Neuronal stem cell (in vitro differentiated cells): ENCODE results near the gene HLA-DOB.

Source experiments
- DNase-seq: peaks from one replicate; pipeline ENCODE4 v3.0.0-alpha.2; 2013; ENCODE audit warnings: low spot score
- H2AFZ ChIP-seq: one replicate; pipeline ENCODE4 v1.6.1; 2013; ENCODE audit warnings: mild to moderate bottlenecking, low read length, inconsistent platforms
- H2AK5ac ChIP-seq: 2 replicates; pipeline ENCODE4 v1.6.1; 2013; ENCODE audit warnings: low read depth, mild to moderate bottlenecking, inconsistent platforms, low read length, moderate library complexity, mixed read lengths
- H2BK120ac ChIP-seq: 2 replicates; pipeline ENCODE4 v1.6.1; 2013; ENCODE audit warnings: low read depth, mild to moderate bottlenecking, inconsistent platforms, low read length, moderate library complexity, mixed read lengths
- H2BK12ac ChIP-seq: one replicate; pipeline ENCODE4 v1.6.1; 2013; ENCODE audit warnings: low read length, inconsistent platforms
- H2BK15ac ChIP-seq: 2 replicates; pipeline ENCODE4 v1.6.1; 2013; ENCODE audit warnings: mild to moderate bottlenecking, low read length, inconsistent platforms, mixed read lengths
- H2BK5ac ChIP-seq: one replicate; pipeline ENCODE4 v1.6.1; 2013; ENCODE audit warnings: inconsistent platforms, mild to moderate bottlenecking, low read length, moderate library complexity
- H3K14ac ChIP-seq: one replicate; pipeline ENCODE4 v1.6.1; 2013; ENCODE audit warnings: low read length, inconsistent platforms
- H3K18ac ChIP-seq: 2 replicates; pipeline ENCODE4 v1.6.1; 2013; ENCODE audit warnings: low read length, inconsistent platforms
- H3K23ac ChIP-seq: 2 replicates; pipeline ENCODE4 v1.6.1; 2013; ENCODE audit warnings: low read depth, mild to moderate bottlenecking, mixed read lengths, low read length, inconsistent platforms; ENCODE audit not compliant: poor library complexity
- H3K27ac ChIP-seq: replicated peaks from 3 replicates; pipeline ENCODE4 v1.5.1; 2013; ENCODE audit warnings: low read length, inconsistent platforms
- H3K27me3 ChIP-seq, 3 experiments: 2 replicates each; pipeline ENCODE4 v1.6.1; 2013; ENCODE audit warnings: low read length in 3 of 3, mild to moderate bottlenecking in 2 of 3, inconsistent platforms in 1 of 3, low read depth in 1 of 3, mixed read lengths in 1 of 3, moderate library complexity in 1 of 3; ENCODE audit not compliant: control insufficient read depth in 3 of 3, insufficient read depth in 3 of 3
- H3K36me3 ChIP-seq, 2 donors: replicated peaks in 1 of 2; 2 replicates each; pipeline ENCODE4 v1.6.1; 2013; ENCODE audit warnings: low read length in 2 of 2; ENCODE audit not compliant: control insufficient read depth in 2 of 2, insufficient read depth in 2 of 2
- H3K4ac ChIP-seq: 2 replicates; pipeline ENCODE4 v1.6.1; 2013; ENCODE audit warnings: inconsistent platforms, mild to moderate bottlenecking, low read length, moderate library complexity
- H3K4me1 ChIP-seq, 2 donors: 1 replicate in 1 of 2; 2 replicates in 1 of 2; pipeline ENCODE4 v1.6.1; 2013; ENCODE audit warnings: low read length in 2 of 2, low read depth in 1 of 2; ENCODE audit not compliant: control insufficient read depth in 2 of 2, insufficient read depth in 1 of 2
- H3K4me2 ChIP-seq: one replicate; pipeline ENCODE4 v1.6.1; 2013; ENCODE audit warnings: mild to moderate bottlenecking, low read length, inconsistent platforms; ENCODE audit not compliant: insufficient read depth, poor library complexity, severe bottlenecking
- H3K4me3 ChIP-seq, 2 donors: 2 replicates each; pipeline ENCODE4 v1.5.1; 2013; ENCODE audit warnings: low read length in 2 of 2, mild to moderate bottlenecking in 2 of 2, inconsistent platforms in 1 of 2, moderate library complexity in 1 of 2
- H3K79me1 ChIP-seq: one replicate; pipeline ENCODE4 v1.6.1; 2013; ENCODE audit warnings: low read depth, mild to moderate bottlenecking, inconsistent platforms, low read length, moderate library complexity
- H3K9ac ChIP-seq: one replicate; pipeline ENCODE4 v1.6.1; 2013; ENCODE audit warnings: mild to moderate bottlenecking, low read depth, low read length, inconsistent platforms; ENCODE audit not compliant: poor library complexity
- H3K9me3 ChIP-seq, 2 donors: replicated peaks in 1 of 2; 2 replicates each; pipeline versions ENCODE3 to v1.6.1; 2013; ENCODE audit warnings: low read length in 2 of 2, mild to moderate bottlenecking in 2 of 2, inconsistent platforms in 1 of 2, low read depth in 1 of 2, mixed read lengths in 1 of 2, moderate library complexity in 1 of 2; ENCODE audit not compliant: control insufficient read depth in 2 of 2, insufficient read depth in 1 of 2
- H4K8ac ChIP-seq: one replicate; pipeline ENCODE4 v1.6.1; 2013; ENCODE audit warnings: low read depth, mild to moderate bottlenecking, inconsistent platforms, low read length, moderate library complexity
- H4K91ac ChIP-seq: one replicate; pipeline ENCODE4 v1.6.1; 2013; ENCODE audit warnings: low read length, low read depth, mild to moderate bottlenecking, inconsistent platforms; ENCODE audit not compliant: poor library complexity
- WGBS, 2 donors: extraction: QIAGEN DNeasy Blood & Tissue Kit; methylation state at CpG; one replicate each; pipeline ENCODE4 v1.1.7; 2013; ENCODE audit warnings: missing lambda C conversion rate in 2 of 2, mixed read lengths in 1 of 2; ENCODE audit not compliant: insufficient read length in 2 of 2, insufficient replicate concordance in 1 of 2; ENCODE audit errors: extremely low coverage in 2 of 2; 5-methylcytosine and 5-hydroxymethylcytosine counted together

Gene HLA-DOB

GRCh38 chr6:32847004-32847403, 30.2 kb upstream of the HLA-DOB start:
- Histone ChIP-seq H3K27me3 (peaks cover 0 to 90% (median 36%) of the 10 kb centered on the region in 3 experiments), H3K4ac (no peak overlapping the region), H2BK15ac (no peak overlapping the region), H3K4me3 (no peak overlapping the region), H2BK5ac (no peak overlapping the region), H2AFZ (no peak overlapping the region), H3K79me1 (no peaks in the 10 kb centered on the region), H4K91ac (no peak overlapping the region), H2BK12ac (no peak overlapping the region), H3K9ac (no peak overlapping the region), H3K27ac (no peak overlapping the region), H3K4me2 (no peak overlapping the region), H3K18ac (no peak overlapping the region), H3K14ac (no peak overlapping the region), H4K8ac (no peak overlapping the region), H2BK120ac (no peak overlapping the region), H3K9me3 (peaks cover 0 to 5% of the 10 kb centered on the region in 2 donors), H2AK5ac (no peak overlapping the region), H3K23ac (peak overlapping the region; percentile 77), H3K36me3 (no peaks in the 10 kb centered on the region), H3K4me1 (peaks cover 0 to 1% of the 10 kb centered on the region in 2 donors)
- WGBS, 2 donors: no CpG with 5 or more reads among the region's 10 CpGs
- no peak for DNase-seq

GRCh38 chr6:32845384-32845884, 28.6 kb upstream of the HLA-DOB start:
- Histone ChIP-seq H3K9ac (no peak overlapping the region), H3K4ac (no peak overlapping the region), H2AFZ (no peak overlapping the region), H2BK15ac (no peak overlapping the region), H3K14ac (no peak overlapping the region), H3K27me3 (peaks cover 0 to 88% (median 28%) of the 10 kb centered on the region in 3 experiments), H3K4me1 (peaks cover 0 to 1% of the 10 kb centered on the region in 2 donors), H3K18ac (no peak overlapping the region), H3K4me2 (no peak overlapping the region), H3K27ac (no peak overlapping the region), H2BK120ac (no peak overlapping the region), H2BK12ac (no peak overlapping the region), H3K79me1 (no peaks in the 10 kb centered on the region), H4K8ac (no peak overlapping the region), H3K4me3 (no peak overlapping the region), H4K91ac (peak overlapping the region; percentile 65), H3K36me3 (no peaks in the 10 kb centered on the region), H2BK5ac (no peak overlapping the region), H3K23ac (no peak overlapping the region), H2AK5ac (no peak overlapping the region), H3K9me3 (peaks cover 0 to 5% of the 10 kb centered on the region in 2 donors)
- no peak for DNase-seq
- no CpG with 5 or more reads among the region's 10 CpGs for WGBS, 2 donors

GRCh38 chr6:32844839-32845383, 28.1 kb upstream of the HLA-DOB start:
- no peak for DNase-seq
- Histone ChIP-seq H3K18ac (peak overlapping the region; percentile 89), H2BK120ac (no peak overlapping the region), H3K14ac (no peak overlapping the region), H3K36me3 (no peaks in the 10 kb centered on the region), H3K23ac (peak overlapping the region; percentile 6), H2AK5ac (no peak overlapping the region), H3K4me2 (peak overlapping the region; percentile 98), H3K4ac (no peak overlapping the region), H2BK12ac (no peak overlapping the region), H2BK5ac (no peak overlapping the region), H3K9ac (peak overlapping the region; percentile 76), H2AFZ (peak overlapping the region; percentile 92), H3K9me3 (peaks cover 0 to 5% of the 10 kb centered on the region in 2 donors), H3K27me3 (peaks cover 0 to 87% (median 28%) of the 10 kb centered on the region in 3 experiments), H3K4me1 (peaks cover 0 to 1% of the 10 kb centered on the region in 2 donors), H2BK15ac (no peak overlapping the region), H3K79me1 (no peaks in the 10 kb centered on the region), H4K91ac (no peak overlapping the region), H3K27ac (no peak overlapping the region), H4K8ac (no peak overlapping the region), H3K4me3 (peak overlapping the region; percentile 49 to 64)
- no CpG with 5 or more reads among the region's 19 CpGs for WGBS, 2 donors

GRCh38 chr6:32843979-32844838, 27.4 kb upstream of the HLA-DOB start, which contains the start of gene PSMB8:
Gene PSMB8, minus strand, starts transcription at chr6:32844047. Its CDS starts 51 bp downstream, at chr6:32843996.
- Histone ChIP-seq H3K4me3 (peak within 1 kb of the TSS; percentile 49 to 76), H3K9me3 (peaks cover 0 to 5% of the 10 kb centered on the region in 2 donors), H4K91ac (no peak within 1 kb of the TSS), H3K23ac (peak within 1 kb of the TSS; percentile 6), H3K14ac (peak within 1 kb of the TSS; percentile 82), H2BK5ac (no peak within 1 kb of the TSS), H3K18ac (peak within 1 kb of the TSS; percentile 89), H3K27me3 (peaks cover 0 to 90% (median 28%) of the 10 kb centered on the region in 3 experiments), H4K8ac (no peak within 1 kb of the TSS), H3K9ac (peak within 1 kb of the TSS; percentile 76), H3K27ac (no peak within 1 kb of the TSS), H2BK15ac (peak within 1 kb of the TSS; percentile 60), H2AK5ac (no peak within 1 kb of the TSS), H3K79me1 (no peaks in the 10 kb centered on the region), H2BK120ac (peak within 1 kb of the TSS; percentile 6), H3K36me3 (no peaks in the 10 kb centered on the region), H3K4me2 (peak within 1 kb of the TSS; percentile 98), H2BK12ac (no peak within 1 kb of the TSS), H2AFZ (peak within 1 kb of the TSS; percentile 92), H3K4ac (no peak within 1 kb of the TSS), H3K4me1 (peaks cover 0 to 1% of the 10 kb centered on the region in 2 donors)
- no CpG with 5 or more reads among the region's 40 CpGs for WGBS, 2 donors
- peak; percentile 90 for DNase-seq
